PC-3 (cell line): ENCODE data around the gene TGIF2LX. TPM values are rescaled to one million over a fixed set of nuclear protein-coding genes. Genes with fewer than 3 reads are reported as not detected.
"Not testable (repeated sequence)": the region's sequence is repeated elsewhere in the genome, so short reads cannot be mapped to it uniquely, and the experiment has no call there.

Source experiments
- ATAC-seq: fragments of 200-7000 bp; cut with Tn5 transposase; 2 replicates; pipeline ENCODE4 v1.9.1; 2020; ENCODE audit warnings: mild to moderate bottlenecking, moderate library complexity
- Bru-seq: library from RNA; stranded (reverse); fragments of 400-500 nt; gene quantifications from one replicate; lab custom pipeline; 2021; lab: Mats Ljungman, UMichigan
- BruChase-seq, 2 experiments: library from RNA; stranded (reverse); fragments of 400-500 nt; gene quantifications; one replicate each; lab custom pipeline; 2021; lab: Mats Ljungman, UMichigan
- BruUV-seq: library from RNA; stranded (reverse); fragments of 400-500 nt; replicated peaks from 2 replicates; lab custom pipeline; 2021; lab: Mats Ljungman, UMichigan
- CTCF ChIA-PET: fragments of 300-600 bp; sonication (Branson Sonifier 250); formaldehyde crosslinking; loops from one replicate; lab custom pipeline; 2022; ENCODE audit warnings: antibody characterized with exemption; lab: Charles Lee
- POLR2A ChIA-PET: fragments of 300-600 bp; sonication (Branson Sonifier 250); formaldehyde crosslinking; loops from one replicate; lab custom pipeline; 2022; ENCODE audit warnings: antibody characterized with exemption; ENCODE audit not compliant: unreplicated experiment; lab: Charles Lee
- DNase-seq: peaks from one replicate; pipeline ENCODE4 v3.0.0-alpha.2; 2015
- H2AFZ ChIP-seq: fragments of 300-600 bp; sonication (generic); 2 replicates; pipeline ENCODE4 v1.6.0; 2016; ENCODE audit warnings: antibody characterized with exemption, low read length
- H3F3A ChIP-seq: fragments of 300-600 bp; sonication (generic); one replicate; pipeline ENCODE4 v1.6.0; 2017; ENCODE audit warnings: antibody characterized with exemption, low read length, control low read depth, mild to moderate bottlenecking; ENCODE audit not compliant: unreplicated experiment
- H3K27ac ChIP-seq: fragments of 300-600 bp; sonication (generic); 2 replicates; pipeline ENCODE4 v1.5.1; 2016; ENCODE audit warnings: mild to moderate bottlenecking, low read length
- H3K27me3 ChIP-seq: fragments of 300-600 bp; sonication (generic); 2 replicates; pipeline ENCODE4 v1.6.1; 2016; ENCODE audit warnings: low read length, mixed read lengths
- H3K36me3 ChIP-seq: fragments of 300-600 bp; sonication (generic); 2 replicates; pipeline ENCODE4 v1.6.1; 2016; ENCODE audit warnings: low read depth, mixed run types, low read length, mixed read lengths
- H3K4me1 ChIP-seq: fragments of 300-600 bp; sonication (generic); 2 replicates; pipeline ENCODE4 v1.5.1; 2016; ENCODE audit warnings: low read length; ENCODE audit not compliant: insufficient read depth
- H3K4me2 ChIP-seq: fragments of 300-600 bp; sonication (generic); 2 replicates; pipeline ENCODE4 v1.6.0; 2016; ENCODE audit warnings: low read length
- H3K4me3 ChIP-seq: fragments of 300-600 bp; sonication (generic); 2 replicates; pipeline ENCODE4 v1.5.1; 2016; ENCODE audit warnings: mild to moderate bottlenecking, low read length, mixed read lengths
- H3K79me2 ChIP-seq: fragments of 300-600 bp; sonication (generic); 2 replicates; pipeline ENCODE4 v1.6.1; 2017; ENCODE audit warnings: low read length, mixed read lengths
- H3K9ac ChIP-seq: fragments of 300-600 bp; sonication (generic); 2 replicates; pipeline ENCODE4 v1.6.0; 2016; ENCODE audit warnings: mild to moderate bottlenecking, low read length
- H3K9me2 ChIP-seq: fragments of 300-600 bp; sonication (generic); replicated peaks from 2 replicates; pipeline ENCODE4 v1.6.1; 2016; ENCODE audit warnings: mixed run types, low read length, mixed read lengths
- H3K9me3 ChIP-seq: fragments of 300-600 bp; sonication (generic); 2 replicates; pipeline ENCODE4 v1.6.1; 2016; ENCODE audit warnings: low read length, mixed read lengths
- H4K20me1 ChIP-seq: fragments of 300-600 bp; sonication (generic); 2 replicates; pipeline ENCODE4 v1.6.1; 2016; ENCODE audit warnings: low read length, mixed read lengths
- intact Hi-C: fragments of 100-400 bp; cut with micrococcal nuclease; formaldehyde crosslinking; loops from 2 replicates; pipeline ENCODE4 v1.9.0; 2023
- long read RNA-seq: library from polyadenylated mRNA; unstranded; transcript quantifications from one replicate; pipeline ENCODE4 v2.0.0, GENCODE V29; 2021; ENCODE audit not compliant: unreplicated experiment
- total RNA-seq: library from RNA; depleted of rRNA; stranded (reverse); fragments of >200 nt; gene quantifications from 2 replicates; pipeline ENCODE4 v1.2.3, GENCODE V29; 2014; rRNA removed

The TGIF2LX gene
- not detected in 2 replicates for total RNA-seq
- not detected for Bru-seq, nascent RNA
- BruChase-seq, experiment 1, labeled RNA remaining after a 6-hour chase, result not detected
- not detected for BruChase-seq, experiment 2, labeled RNA remaining after a 2-hour chase
- long read RNA-seq, result 0 reads

- intact Hi-C loops, H3K4me2 ChIP-seq, BruUV-seq, H3K9me3 ChIP-seq, DNase-seq, H3K36me3 ChIP-seq, H3K4me3 ChIP-seq, H3K9me2 ChIP-seq, POLR2A ChIA-PET, H4K20me1 ChIP-seq, H3K79me2 ChIP-seq, CTCF ChIA-PET, H3K27me3 ChIP-seq, H3K4me1 ChIP-seq, H3F3A ChIP-seq, H3K9ac ChIP-seq, ATAC-seq, H3K27ac ChIP-seq, H2AFZ ChIP-seq: not testable (repeated sequence)
Measured at GRCh38 chrX:89921665-89922064, at the start of gene TGIF2LX. Gene TGIF2LX (plus strand): TSS chrX:89921908. CDS start chrX:89922086, 178 bp downstream.

- ATAC-seq, H3K9ac ChIP-seq, H3K27ac ChIP-seq, H4K20me1 ChIP-seq, H3K9me2 ChIP-seq, H3K27me3 ChIP-seq, CTCF ChIA-PET, POLR2A ChIA-PET, H3F3A ChIP-seq, intact Hi-C loops, H3K36me3 ChIP-seq, H2AFZ ChIP-seq, DNase-seq, H3K4me2 ChIP-seq, BruUV-seq, H3K4me3 ChIP-seq, H3K79me2 ChIP-seq, H3K4me1 ChIP-seq, H3K9me3 ChIP-seq: not testable (repeated sequence)
Measured at GRCh38 chrX:89922338-89922934, 728 bp downstream of the TGIF2LX start.

GRCh38 chrX:89943077-89943476 lies 21.4 kb downstream of the TGIF2LX start:
- H3K79me2 ChIP-seq, BruUV-seq, intact Hi-C loops, H3K4me3 ChIP-seq, H4K20me1 ChIP-seq, H3K27me3 ChIP-seq, H3K9me2 ChIP-seq, H3K4me2 ChIP-seq, H3K4me1 ChIP-seq, CTCF ChIA-PET, DNase-seq, H3K36me3 ChIP-seq, H3K27ac ChIP-seq, H2AFZ ChIP-seq, H3F3A ChIP-seq, POLR2A ChIA-PET, H3K9ac ChIP-seq, ATAC-seq, H3K9me3 ChIP-seq: not testable (repeated sequence)

GRCh38 chrX:89965588-89965987 lies 43.9 kb downstream of the TGIF2LX start:
- H3K9ac ChIP-seq, H3K4me3 ChIP-seq, H3K27ac ChIP-seq, DNase-seq, H3K27me3 ChIP-seq, CTCF ChIA-PET, POLR2A ChIA-PET, H2AFZ ChIP-seq, BruUV-seq, ATAC-seq, H3K9me3 ChIP-seq, H4K20me1 ChIP-seq, H3K9me2 ChIP-seq, H3K79me2 ChIP-seq, H3K4me1 ChIP-seq, H3K4me2 ChIP-seq, intact Hi-C loops, H3F3A ChIP-seq, H3K36me3 ChIP-seq: not testable (repeated sequence)
